H1 (cell line): Measurements from ENCODE around the gene IVNS1ABP. TPM values are rescaled to one million over a fixed set of nuclear protein-coding genes. Genes with fewer than 3 reads are reported as not detected.

Experiments used
- CTCF ChIA-PET: fragments of 300-600 bp; sonication (Branson Sonifier 250); formaldehyde crosslinking; loops from one replicate; lab custom pipeline; 2021; ENCODE audit not compliant: partially characterized antibody; lab: Charles Lee
- POLR2A ChIA-PET: fragments of 300-600 bp; sonication (Branson Sonifier 250); formaldehyde crosslinking; loops from one replicate; lab custom pipeline; 2021; ENCODE audit warnings: inconsistent platforms; ENCODE audit not compliant: partially characterized antibody; lab: Charles Lee
- DNase-seq, 2 experiments: peaks; one replicate each; pipeline versions ENCODE4 v3.0.0 to v3.0.0-alpha.2; 2010 to 2022; ENCODE audit warnings: low spot score in 2 of 2, low read depth in 1 of 2, mixed read lengths in 1 of 2
- FAIRE-seq: peaks from 2 replicates; lab custom pipeline; 2011; peaks lifted over from hg19 to GRCh38; lab: Jason Lieb, UNC
- H2AFZ ChIP-seq: 2 replicates; pipeline ENCODE4 v1.8.1; 2012; ENCODE audit warnings: low read length, inconsistent platforms
- H2AK5ac ChIP-seq: 2 replicates; pipeline ENCODE4 v1.6.1; 2013; ENCODE audit warnings: low read depth, low read length
- H2BK120ac ChIP-seq: replicated peaks from 2 replicates; pipeline ENCODE3; 2013; ENCODE audit warnings: low read depth, low read length, inconsistent platforms
- H2BK12ac ChIP-seq: 2 replicates; pipeline ENCODE4 v1.6.1; 2013; ENCODE audit warnings: low read depth, low read length
- H2BK15ac ChIP-seq: 2 replicates; pipeline ENCODE4 v1.6.1; 2013; ENCODE audit warnings: low read length
- H2BK20ac ChIP-seq: 2 replicates; pipeline ENCODE4 v1.6.1; 2013; ENCODE audit warnings: low read length
- H2BK5ac ChIP-seq: 2 replicates; pipeline ENCODE4 v1.6.1; 2013; ENCODE audit warnings: low read depth, low read length
- H3K14ac ChIP-seq: 2 replicates; pipeline ENCODE4 v1.6.1; 2013; ENCODE audit warnings: inconsistent platforms; ENCODE audit not compliant: insufficient read length
- H3K18ac ChIP-seq: 2 replicates; pipeline ENCODE4 v1.6.1; 2013; ENCODE audit warnings: low read length; ENCODE audit errors: extremely low read depth
- H3K23ac ChIP-seq: 2 replicates; pipeline ENCODE4 v1.6.1; 2013; ENCODE audit warnings: inconsistent platforms; ENCODE audit not compliant: insufficient read length
- H3K23me2 ChIP-seq: 2 replicates; pipeline ENCODE4 v1.6.1; 2013; ENCODE audit warnings: low read depth, low read length
- H3K27ac ChIP-seq: 2 replicates; pipeline ENCODE4 v1.6.1; 2011; ENCODE audit warnings: low read depth, low read length, inconsistent platforms
- H3K27me3 ChIP-seq, 4 experiments: replicated peaks in 1 of 4; 1 replicate in 1 of 4; 2 replicates in 3 of 4; pipeline versions ENCODE4 v1.6.1 to v1.8.1; 2011 to 2013; ENCODE audit warnings: low read length in 3 of 4, mild to moderate bottlenecking in 3 of 4, inconsistent platforms in 2 of 4, mixed read lengths in 2 of 4, moderate library complexity in 1 of 4; ENCODE audit not compliant: control insufficient read depth in 3 of 4, insufficient read depth in 3 of 4; ENCODE audit errors: extremely low read depth in 1 of 4
- H3K36me3 ChIP-seq, 4 experiments: 2 replicates each; pipeline versions ENCODE4 v1.6.1 to v1.8.1; 2011 to 2013; ENCODE audit warnings: mild to moderate bottlenecking in 4 of 4, low read length in 3 of 4, moderate library complexity in 2 of 4, control low read depth in 1 of 4, inconsistent platforms in 1 of 4; ENCODE audit not compliant: insufficient read depth in 4 of 4, control insufficient read depth in 2 of 4
- H3K4ac ChIP-seq: replicated peaks from 2 replicates; pipeline ENCODE3; 2013; ENCODE audit warnings: low read length, low read depth, mixed read lengths, inconsistent platforms; ENCODE audit not compliant: insufficient read length
- H3K4me1 ChIP-seq, 4 experiments: replicated peaks in 1 of 4; 1 replicate in 1 of 4; 2 replicates in 3 of 4; pipeline versions ENCODE4 v1.6.1 to v1.8.1; 2011 to 2013; ENCODE audit warnings: low read length in 3 of 4, inconsistent platforms in 2 of 4, mixed read lengths in 1 of 4; ENCODE audit not compliant: insufficient read depth in 4 of 4, control insufficient read depth in 3 of 4
- H3K4me2 ChIP-seq, 2 experiments: 2 replicates each; pipeline versions ENCODE4 v1.6.1 to v1.8.1; 2011 to 2013; ENCODE audit warnings: low read depth in 2 of 2, low read length in 2 of 2, control low read depth in 1 of 2, inconsistent platforms in 1 of 2, mild to moderate bottlenecking in 1 of 2; ENCODE audit not compliant: insufficient read depth in 1 of 2
- H3K4me3 ChIP-seq, 4 experiments: fragments of 200-600, 300-600 bp in 1 of 4; sonication (generic), shearing (Covaris generic), sonication (Bioruptor Twin) in 1 of 4; 2 replicates each; pipeline versions ENCODE4 v1.5.1 to v1.8.1; 2011 to 2016; ENCODE audit warnings: low read length in 4 of 4, low read depth in 3 of 4, control low read depth in 2 of 4, inconsistent platforms in 2 of 4, mild to moderate bottlenecking in 2 of 4, mixed read lengths in 1 of 4, moderate library complexity in 1 of 4; ENCODE audit not compliant: insufficient read depth in 2 of 4; ENCODE audit errors: extremely low read depth in 1 of 4
- H3K56ac ChIP-seq: replicated peaks from 2 replicates; pipeline ENCODE3; 2013; ENCODE audit warnings: low read depth, mild to moderate bottlenecking, mixed read lengths, low read length, inconsistent platforms; ENCODE audit not compliant: insufficient read length
- H3K79me1 ChIP-seq: 2 replicates; pipeline ENCODE4 v1.6.1; 2013; ENCODE audit warnings: low read depth, low read length, control low read depth
- H3K79me2 ChIP-seq, 2 experiments: 2 replicates each; pipeline versions ENCODE4 v1.6.1 to v1.8.1; 2012 to 2013; ENCODE audit warnings: low read length in 2 of 2, mild to moderate bottlenecking in 2 of 2, inconsistent platforms in 1 of 2; ENCODE audit not compliant: insufficient read depth in 2 of 2, control insufficient read depth in 1 of 2
- H3K9ac ChIP-seq, 4 experiments: replicated peaks in 1 of 4; 1 replicate in 1 of 4; 2 replicates in 3 of 4; pipeline versions ENCODE4 v1.6.1 to v1.8.1; 2011 to 2013; ENCODE audit warnings: low read depth in 3 of 4, low read length in 3 of 4, control low read depth in 2 of 4, mild to moderate bottlenecking in 2 of 4, moderate library complexity in 2 of 4, inconsistent platforms in 1 of 4; ENCODE audit errors: extremely low read depth in 1 of 4
- H3K9me3 ChIP-seq, 2 experiments: 2 replicates each; pipeline versions ENCODE4 v1.6.1 to v1.8.1; 2012 to 2013; ENCODE audit warnings: mild to moderate bottlenecking in 2 of 2, moderate library complexity in 2 of 2, control low read depth in 1 of 2, inconsistent platforms in 1 of 2, low read depth in 1 of 2, low read length in 1 of 2, mixed read lengths in 1 of 2; ENCODE audit not compliant: insufficient read depth in 2 of 2
- H4K20me1 ChIP-seq, 2 experiments: replicated peaks in 1 of 2; 2 replicates each; pipeline versions ENCODE3 to v1.8.1; 2011 to 2013; ENCODE audit warnings: inconsistent platforms in 2 of 2, low read length in 2 of 2, mild to moderate bottlenecking in 1 of 2; ENCODE audit not compliant: insufficient read depth in 2 of 2, control insufficient read depth in 1 of 2
- H4K5ac ChIP-seq: 2 replicates; pipeline ENCODE4 v1.6.1; 2013; ENCODE audit warnings: low read length, low read depth, mixed read lengths, inconsistent platforms; ENCODE audit not compliant: insufficient read length
- H4K8ac ChIP-seq: 2 replicates; pipeline ENCODE4 v1.8.0; 2013; ENCODE audit warnings: mild to moderate bottlenecking, moderate library complexity, low read length, inconsistent platforms; ENCODE audit not compliant: insufficient read depth; ENCODE audit errors: extremely low read depth
- H4K91ac ChIP-seq: replicated peaks from 2 replicates; pipeline ENCODE3; 2013; ENCODE audit warnings: low read length, mixed read lengths, inconsistent platforms; ENCODE audit not compliant: insufficient read length
- EGR1 ChIP-seq: IDR thresholded peaks from 2 replicates; pipeline ENCODE4 v1.6.1; 2011; ENCODE audit warnings: low read depth, low read length, borderline replicate concordance
- HDAC2 ChIP-seq, 2 experiments: fragments of 300-600 bp in 1 of 2; sonication (generic) in 1 of 2; IDR thresholded peaks; 2 replicates each; pipeline ENCODE4 v1.6.1; 2011 to 2012; ENCODE audit warnings: low read depth in 2 of 2, low read length in 2 of 2, mild to moderate bottlenecking in 2 of 2, moderate library complexity in 2 of 2, borderline replicate concordance in 1 of 2, inconsistent platforms in 1 of 2
- SP1 ChIP-seq: IDR thresholded peaks from 2 replicates; pipeline ENCODE4 v1.6.1; 2011; ENCODE audit warnings: low read depth, low read length
- WGBS, 2 experiments: shearing (Covaris generic) in 1 of 2; methylation state at CpG; one replicate each; pipeline versions ENCODE4 v1.1.6 to v1.1.7; 2013 to 2015; ENCODE audit warnings: low lambda C conversion rate in 2 of 2, mixed read lengths in 2 of 2, inconsistent platforms in 1 of 2, low coverage in 1 of 2, missing lambda C conversion rate in 1 of 2; ENCODE audit not compliant: insufficient replicate concordance in 2 of 2, insufficient coverage in 1 of 2, insufficient read length in 1 of 2; ENCODE audit errors: extremely low coverage in 1 of 2, missing lambda C conversion rate in 1 of 2; 5-methylcytosine and 5-hydroxymethylcytosine counted together
- polyA plus RNA-seq, 7 experiments: library from polyadenylated mRNA; depleted of rRNA in 3 of 7; stranded (reverse) in 5 of 7; unstranded in 2 of 7; fragments of >200 nt in 5 of 7; fragments of 200-250 nt in 2 of 7; gene quantifications; 1 replicate in 5 of 7; 2 replicates in 1 of 7; 4 replicates in 1 of 7; pipeline versions ENCODE4 v1.2.1 to v1.2.3, GENCODE V29; 2011 to 2013; ENCODE audit warnings: missing spikeins in 2 of 7, mixed read lengths in 2 of 7
- total RNA-seq: library from RNA; stranded (reverse); fragmentation: NEBNext Ultra II Directional; extraction: Animal tissue kit (Norgen Biotek cat#: 25700); gene quantifications from 2 replicates; pipeline ENCODE4 v1.2.1, GENCODE V29; 2021
- TF ChIP-seq, protein P1 (sequence below): IDR thresholded peaks from 2 replicates; pipeline ENCODE4 v1.6.1; 2011; ENCODE audit warnings: low read depth, mild to moderate bottlenecking, low read length; ENCODE audit not compliant: insufficient read depth
- TF ChIP-seq, protein P2 (sequence below): IDR thresholded peaks from 2 replicates; pipeline ENCODE4 v1.6.1; 2012; ENCODE audit warnings: inconsistent platforms

The IVNS1ABP gene
- total and polyA plus RNA-seq, 2 of the 8 experiments (the other 6 are each of a cell fraction or from before 2014, with no cell fraction given): 65.9 to 189 TPM

DNA sequence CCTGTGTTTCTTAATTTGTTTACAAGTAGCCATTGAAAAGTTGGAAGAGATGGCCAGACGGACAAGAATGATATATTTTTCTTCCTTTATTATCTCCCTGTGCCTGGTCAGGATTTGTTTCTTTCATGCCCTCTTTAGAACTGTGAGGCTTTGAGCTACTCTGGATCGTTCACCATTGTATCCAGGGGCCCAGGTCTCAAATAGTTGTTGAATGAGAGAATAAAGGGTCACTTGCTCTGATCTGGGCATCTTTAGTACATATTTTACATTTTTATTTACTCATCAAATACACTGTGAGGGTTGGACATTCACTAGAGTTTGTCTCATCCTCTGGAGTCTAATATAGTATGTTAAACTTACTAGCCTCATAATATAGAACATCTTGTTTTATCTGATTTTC, 48.7 kb downstream of the IVNS1ABP start:
- Histone ChIP-seq H2BK20ac (no peak overlapping the region), H4K5ac (no peak overlapping the region), H3K9ac (no peak overlapping the region), H3K56ac (no peak overlapping the region), H3K4me1 (no peaks in the 10 kb centered on the region), H3K4ac (no peak overlapping the region), H2AFZ (no peak overlapping the region), H3K4me3 (no peak overlapping the region), H2AK5ac (no peak overlapping the region), H2BK120ac (no peak overlapping the region), H3K18ac (no peak overlapping the region), H2BK12ac (no peak overlapping the region), H3K4me2 (no peak overlapping the region), H3K79me1 (no peaks in the 10 kb centered on the region), H3K27ac (no peak overlapping the region), H3K79me2 (no peaks in the 10 kb centered on the region), H2BK15ac (no peak overlapping the region), H4K91ac (no peak overlapping the region), H3K14ac (no peak overlapping the region), H3K27me3 (no peaks in the 10 kb centered on the region), H4K20me1 (no peaks in the 10 kb centered on the region), H4K8ac (no peak overlapping the region), H3K23me2 (no peaks in the 10 kb centered on the region), H3K23ac (no peak overlapping the region), H2BK5ac (no peak overlapping the region), H3K36me3 (no peaks in the 10 kb centered on the region), H3K9me3 (no peaks in the 10 kb centered on the region)
- CTCF ChIA-PET: no interaction called here
- WGBS, 2 experiments: 78% methylated on average over 2 of the region's 2 CpGs; no CpG with 5 or more reads in 1 of the 2 experiments
- POLR2A ChIA-PET: no interaction called here
- DNase-seq: no peak
- no peak for FAIRE-seq
- TF ChIP-seq, protein P1, sequence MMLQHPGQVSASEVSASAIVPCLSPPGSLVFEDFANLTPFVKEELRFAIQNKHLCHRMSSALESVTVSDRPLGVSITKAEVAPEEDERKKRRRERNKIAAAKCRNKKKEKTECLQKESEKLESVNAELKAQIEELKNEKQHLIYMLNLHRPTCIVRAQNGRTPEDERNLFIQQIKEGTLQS: no peak
- TF ChIP-seq HDAC2 (IDR thresholded peaks at IDR 0.05; ENCODE audit: borderline replicate concordance in 1 of 2, low read depth in 2 of 2, low read length in 2 of 2) (no peak), SP1 (no peak), EGR1 (no peak)
- TF ChIP-seq, protein P2, sequence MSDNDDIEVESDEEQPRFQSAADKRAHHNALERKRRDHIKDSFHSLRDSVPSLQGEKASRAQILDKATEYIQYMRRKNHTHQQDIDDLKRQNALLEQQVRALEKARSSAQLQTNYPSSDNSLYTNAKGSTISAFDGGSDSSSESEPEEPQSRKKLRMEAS: no peak
